ENCODE results near the gene ADAMTS17. TPM values are rescaled to one million over a fixed set of nuclear protein-coding genes. Genes with fewer than 3 reads are reported as not detected.

ADAMTS17 gene
- total RNA-seq, 1 experiment from 2014 or later: 1.8 TPM

GRCh38 chr15:100263721-100264455 is 77.9 kb downstream of the ADAMTS17 start:
- TF ChIP-seq, protein P1, sequence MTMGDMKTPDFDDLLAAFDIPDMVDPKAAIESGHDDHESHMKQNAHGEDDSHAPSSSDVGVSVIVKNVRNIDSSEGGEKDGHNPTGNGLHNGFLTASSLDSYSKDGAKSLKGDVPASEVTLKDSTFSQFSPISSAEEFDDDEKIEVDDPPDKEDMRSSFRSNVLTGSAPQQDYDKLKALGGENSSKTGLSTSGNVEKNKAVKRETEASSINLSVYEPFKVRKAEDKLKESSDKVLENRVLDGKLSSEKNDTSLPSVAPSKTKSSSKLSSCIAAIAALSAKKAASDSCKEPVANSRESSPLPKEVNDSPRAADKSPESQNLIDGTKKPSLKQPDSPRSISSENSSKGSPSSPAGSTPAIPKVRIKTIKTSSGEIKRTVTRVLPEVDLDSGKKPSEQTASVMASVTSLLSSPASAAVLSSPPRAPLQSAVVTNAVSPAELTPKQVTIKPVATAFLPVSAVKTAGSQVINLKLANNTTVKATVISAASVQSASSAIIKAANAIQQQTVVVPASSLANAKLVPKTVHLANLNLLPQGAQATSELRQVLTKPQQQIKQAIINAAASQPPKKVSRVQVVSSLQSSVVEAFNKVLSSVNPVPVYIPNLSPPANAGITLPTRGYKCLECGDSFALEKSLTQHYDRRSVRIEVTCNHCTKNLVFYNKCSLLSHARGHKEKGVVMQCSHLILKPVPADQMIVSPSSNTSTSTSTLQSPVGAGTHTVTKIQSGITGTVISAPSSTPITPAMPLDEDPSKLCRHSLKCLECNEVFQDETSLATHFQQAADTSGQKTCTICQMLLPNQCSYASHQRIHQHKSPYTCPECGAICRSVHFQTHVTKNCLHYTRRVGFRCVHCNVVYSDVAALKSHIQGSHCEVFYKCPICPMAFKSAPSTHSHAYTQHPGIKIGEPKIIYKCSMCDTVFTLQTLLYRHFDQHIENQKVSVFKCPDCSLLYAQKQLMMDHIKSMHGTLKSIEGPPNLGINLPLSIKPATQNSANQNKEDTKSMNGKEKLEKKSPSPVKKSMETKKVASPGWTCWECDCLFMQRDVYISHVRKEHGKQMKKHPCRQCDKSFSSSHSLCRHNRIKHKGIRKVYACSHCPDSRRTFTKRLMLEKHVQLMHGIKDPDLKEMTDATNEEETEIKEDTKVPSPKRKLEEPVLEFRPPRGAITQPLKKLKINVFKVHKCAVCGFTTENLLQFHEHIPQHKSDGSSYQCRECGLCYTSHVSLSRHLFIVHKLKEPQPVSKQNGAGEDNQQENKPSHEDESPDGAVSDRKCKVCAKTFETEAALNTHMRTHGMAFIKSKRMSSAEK (CRISPR knock-in tag; IDR thresholded peaks at IDR 0.05; ENCODE audit: borderline replicate concordance): no peak
- TF ChIP-seq SMAD4 (CRISPR knock-in tag; IDR thresholded peaks at IDR 0.05): no peak
- no peak for TF ChIP-seq ZNF232 (CRISPR knock-in tag; IDR thresholded peaks at IDR 0.05)
- no peak for TF ChIP-seq NFYB (CRISPR knock-in tag; conservative IDR thresholded peaks at IDR 0.05; ENCODE audit: low read depth)
- no peak for TF ChIP-seq CREB1 (CRISPR knock-in tag; IDR thresholded peaks at IDR 0.05)
- TF ChIP-seq NFATC4 (CRISPR knock-in tag; IDR thresholded peaks at IDR 0.05): no peak
- no peak for TF ChIP-seq CBFB (CRISPR knock-in tag; IDR thresholded peaks at IDR 0.05; ENCODE audit: low read depth)
- no peak for TF ChIP-seq ZNF121 (CRISPR knock-in tag; IDR thresholded peaks at IDR 0.05)
- no peak for TF ChIP-seq ZNF317 (CRISPR knock-in tag; IDR thresholded peaks at IDR 0.05; ENCODE audit: borderline replicate concordance, low read depth)
- TF ChIP-seq ZNF138 (CRISPR knock-in tag; conservative IDR thresholded peaks at IDR 0.05): no peak
- no peak for TF ChIP-seq HMGA2 (CRISPR knock-in tag; IDR thresholded peaks at IDR 0.05)
- TF ChIP-seq PRRX2 (CRISPR knock-in tag; IDR thresholded peaks at IDR 0.05): no peak
- TF ChIP-seq JAZF1 (CRISPR knock-in tag; IDR thresholded peaks at IDR 0.05): no peak
- no peak for TF ChIP-seq SOX15 (CRISPR knock-in tag; IDR thresholded peaks at IDR 0.05)
- TF ChIP-seq, protein P2, sequence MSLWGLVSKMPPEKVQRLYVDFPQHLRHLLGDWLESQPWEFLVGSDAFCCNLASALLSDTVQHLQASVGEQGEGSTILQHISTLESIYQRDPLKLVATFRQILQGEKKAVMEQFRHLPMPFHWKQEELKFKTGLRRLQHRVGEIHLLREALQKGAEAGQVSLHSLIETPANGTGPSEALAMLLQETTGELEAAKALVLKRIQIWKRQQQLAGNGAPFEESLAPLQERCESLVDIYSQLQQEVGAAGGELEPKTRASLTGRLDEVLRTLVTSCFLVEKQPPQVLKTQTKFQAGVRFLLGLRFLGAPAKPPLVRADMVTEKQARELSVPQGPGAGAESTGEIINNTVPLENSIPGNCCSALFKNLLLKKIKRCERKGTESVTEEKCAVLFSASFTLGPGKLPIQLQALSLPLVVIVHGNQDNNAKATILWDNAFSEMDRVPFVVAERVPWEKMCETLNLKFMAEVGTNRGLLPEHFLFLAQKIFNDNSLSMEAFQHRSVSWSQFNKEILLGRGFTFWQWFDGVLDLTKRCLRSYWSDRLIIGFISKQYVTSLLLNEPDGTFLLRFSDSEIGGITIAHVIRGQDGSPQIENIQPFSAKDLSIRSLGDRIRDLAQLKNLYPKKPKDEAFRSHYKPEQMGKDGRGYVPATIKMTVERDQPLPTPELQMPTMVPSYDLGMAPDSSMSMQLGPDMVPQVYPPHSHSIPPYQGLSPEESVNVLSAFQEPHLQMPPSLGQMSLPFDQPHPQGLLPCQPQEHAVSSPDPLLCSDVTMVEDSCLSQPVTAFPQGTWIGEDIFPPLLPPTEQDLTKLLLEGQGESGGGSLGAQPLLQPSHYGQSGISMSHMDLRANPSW (CRISPR knock-in tag; conservative IDR thresholded peaks at IDR 0.05; ENCODE audit: low read depth): no peak
- no peak for TF ChIP-seq ZNF423 (CRISPR knock-in tag; IDR thresholded peaks at IDR 0.05)
- no peak for TF ChIP-seq RORB (CRISPR knock-in tag; IDR thresholded peaks at IDR 0.05)
- no peak for TF ChIP-seq PREB (CRISPR knock-in tag; IDR thresholded peaks at IDR 0.05; ENCODE audit: borderline replicate concordance)
- ChIA-PET POLR2A (interaction anchor here (0.6 kb wide), 1 partner anchor 303 kb away, joined by 5 read pairs; no protein-coding TSS in a partner anchor), CTCF (no interaction called here)
- Mint-ChIP-seq H3K27ac (no peak overlapping the region), H3K4me3 (no peak overlapping the region), H3K4me1 (peaks cover 6% of the 10 kb centered on the region; the same call in 1 of the 2 replicates), H3K27me3 (ENCODE audit: low read depth) (no peaks in the 10 kb centered on the region), H3K9me3 (peaks cover 9% of the 10 kb centered on the region), H3K36me3 (no peaks in the 10 kb centered on the region)
- DNase-seq (ENCODE audit: low spot score) (no peak), ATAC-seq (no peak)

- peaks cover 8% of the 10 kb centered on the region for H3K36me3 Mint-ChIP-seq
- peaks cover 9% of the 10 kb centered on the region for H3K9me3 Mint-ChIP-seq
- TF ChIP-seq E2F1 (CRISPR knock-in tag; IDR thresholded peaks at IDR 0.05) (no peak), TEAD4 (CRISPR knock-in tag; IDR thresholded peaks at IDR 0.05) (no peak), ZNF121 (CRISPR knock-in tag; IDR thresholded peaks at IDR 0.05) (no peak), HMGA2 (CRISPR knock-in tag; IDR thresholded peaks at IDR 0.05) (no peak)
- TF ChIP-seq, protein P3, sequence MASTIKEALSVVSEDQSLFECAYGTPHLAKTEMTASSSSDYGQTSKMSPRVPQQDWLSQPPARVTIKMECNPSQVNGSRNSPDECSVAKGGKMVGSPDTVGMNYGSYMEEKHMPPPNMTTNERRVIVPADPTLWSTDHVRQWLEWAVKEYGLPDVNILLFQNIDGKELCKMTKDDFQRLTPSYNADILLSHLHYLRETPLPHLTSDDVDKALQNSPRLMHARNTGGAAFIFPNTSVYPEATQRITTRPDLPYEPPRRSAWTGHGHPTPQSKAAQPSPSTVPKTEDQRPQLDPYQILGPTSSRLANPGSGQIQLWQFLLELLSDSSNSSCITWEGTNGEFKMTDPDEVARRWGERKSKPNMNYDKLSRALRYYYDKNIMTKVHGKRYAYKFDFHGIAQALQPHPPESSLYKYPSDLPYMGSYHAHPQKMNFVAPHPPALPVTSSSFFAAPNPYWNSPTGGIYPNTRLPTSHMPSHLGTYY (CRISPR knock-in tag; IDR thresholded peaks at IDR 0.05): no peak
- peaks cover 6% of the 10 kb centered on the region; the same call in 1 of the 2 replicates for H3K4me1 Mint-ChIP-seq
- POLR2A ChIA-PET: no interaction called here
- CTCF ChIA-PET: no interaction called here
- H3K27ac Mint-ChIP-seq: no peak overlapping the region
- ATAC-seq: no peak
- no peaks in the 10 kb centered on the region for H3K27me3 Mint-ChIP-seq (ENCODE audit: low read depth)
- H3K4me3 Mint-ChIP-seq: no peak overlapping the region
- no peak for DNase-seq (ENCODE audit: low spot score)
These were observed 78.7 kb downstream of the ADAMTS17 start for GRCh38 chr15:100263031-100263430.
